HepG2 (cell line): ENCODE data around the gene BCL2L1. TPM values are rescaled to one million over a fixed set of nuclear protein-coding genes. Genes with fewer than 3 reads are reported as not detected.

Source experiments
- ISX ChIP-seq: sonication (generic); formaldehyde crosslinking; conservative IDR thresholded peaks from 2 replicates; pipeline ENCODE4 v1.5.0; 2020; ENCODE audit warnings: missing genetic modification reagents
- MTF1 ChIP-seq: sonication (generic); formaldehyde crosslinking; IDR thresholded peaks from 2 replicates; pipeline ENCODE4 v1.5.0; 2020; ENCODE audit warnings: missing genetic modification reagents
- RFXAP ChIP-seq: sonication (generic); formaldehyde crosslinking; IDR thresholded peaks from 2 replicates; pipeline ENCODE4 v1.4.0; 2020; ENCODE audit warnings: missing genetic modification reagents, borderline replicate concordance
- SIN3A ChIP-seq: IDR thresholded peaks from 2 replicates; pipeline ENCODE4 v1.6.1; 2011; ENCODE audit warnings: low read depth, mild to moderate bottlenecking, control low read depth, low read length, borderline replicate concordance
- SKI ChIP-seq: fragments of 450-650 bp; IDR thresholded peaks from one replicate; pipeline ENCODE4 v1.6.1; 2018; ENCODE audit warnings: mild to moderate bottlenecking; ENCODE audit not compliant: partially characterized antibody
- ZC3H4 ChIP-seq: sonication (generic); formaldehyde crosslinking; IDR thresholded peaks from 2 replicates; pipeline ENCODE4 v1.4.0; 2020; ENCODE audit warnings: missing genetic modification reagents, borderline replicate concordance
- ZNF121 ChIP-seq: sonication (generic); formaldehyde crosslinking; IDR thresholded peaks from 2 replicates; pipeline ENCODE4 v1.5.0; 2020; ENCODE audit warnings: mild to moderate bottlenecking, missing genetic modification reagents
- ZNF276 ChIP-seq: sonication (generic); formaldehyde crosslinking; IDR thresholded peaks from 2 replicates; pipeline ENCODE4 v1.4.0; 2020; ENCODE audit warnings: mild to moderate bottlenecking, low read depth, missing genetic modification reagents
- ZNF446 ChIP-seq: sonication (generic); formaldehyde crosslinking; IDR thresholded peaks from 2 replicates; pipeline ENCODE4 v1.5.0; 2020; ENCODE audit warnings: mild to moderate bottlenecking, missing genetic modification reagents
- ZNF513 ChIP-seq: sonication (generic); formaldehyde crosslinking; conservative IDR thresholded peaks from 2 replicates; pipeline ENCODE4 v1.5.0; 2020; ENCODE audit warnings: missing genetic modification reagents
- ZNF891 ChIP-seq: sonication (generic); formaldehyde crosslinking; IDR thresholded peaks from 2 replicates; pipeline ENCODE4 v1.5.0; 2020; ENCODE audit warnings: mild to moderate bottlenecking, missing genetic modification reagents
- polyA plus RNA-seq, 8 experiments: library from polyadenylated mRNA; depleted of rRNA in 3 of 8; stranded (reverse) in 7 of 8; unstranded in 1 of 8; fragments of >200 nt; fragmentation: Illumina TruSeq in 4 of 8; extraction: Trizol in 4 of 8; gene quantifications; 2 replicates each; pipeline versions ENCODE4 v1.2.1 to v1.2.3, GENCODE V29; 2011 to 2016; ENCODE audit warnings: low read depth in 4 of 8, missing spikeins in 1 of 8, mixed read lengths in 1 of 8; ENCODE audit not compliant: insufficient read depth in 1 of 8
- total RNA-seq, 5 experiments: library from RNA; depleted of rRNA; stranded (reverse); fragments of >200 nt; fragmentation: Illumina TruSeq; extraction: Trizol; gene quantifications; 2 replicates each; pipeline ENCODE4 v1.2.3, GENCODE V29; 2016; ENCODE audit warnings: low read depth in 1 of 5
- TF ChIP-seq, protein P1 (sequence below): sonication (generic); formaldehyde crosslinking; IDR thresholded peaks from 2 replicates; pipeline ENCODE4 v1.8.0; 2022; ENCODE audit warnings: mild to moderate bottlenecking, missing genetic modification reagents
- TF ChIP-seq, protein P2 (sequence below): sonication (generic); formaldehyde crosslinking; IDR thresholded peaks from 2 replicates; pipeline ENCODE4 v1.5.1; 2020; ENCODE audit warnings: missing genetic modification reagents, mild to moderate bottlenecking, borderline replicate concordance
- TF ChIP-seq, protein P3 (sequence below), 2 experiments: sonication (generic) in 1 of 2; formaldehyde crosslinking in 1 of 2; IDR thresholded peaks; 2 replicates each; pipeline versions ENCODE4 v1.6.1 to v1.9.0; 2014 to 2022; ENCODE audit warnings: antibody characterized with exemption in 1 of 2, borderline replicate concordance in 1 of 2, inconsistent platforms in 1 of 2, low read depth in 1 of 2, missing genetic modification reagents in 1 of 2

The BCL2L1 gene
- total and polyA plus RNA-seq, 2 of the 13 experiments (the other 11 are each of a cell fraction or from before 2014, with no cell fraction given) = 164 to 258 TPM

DNA sequence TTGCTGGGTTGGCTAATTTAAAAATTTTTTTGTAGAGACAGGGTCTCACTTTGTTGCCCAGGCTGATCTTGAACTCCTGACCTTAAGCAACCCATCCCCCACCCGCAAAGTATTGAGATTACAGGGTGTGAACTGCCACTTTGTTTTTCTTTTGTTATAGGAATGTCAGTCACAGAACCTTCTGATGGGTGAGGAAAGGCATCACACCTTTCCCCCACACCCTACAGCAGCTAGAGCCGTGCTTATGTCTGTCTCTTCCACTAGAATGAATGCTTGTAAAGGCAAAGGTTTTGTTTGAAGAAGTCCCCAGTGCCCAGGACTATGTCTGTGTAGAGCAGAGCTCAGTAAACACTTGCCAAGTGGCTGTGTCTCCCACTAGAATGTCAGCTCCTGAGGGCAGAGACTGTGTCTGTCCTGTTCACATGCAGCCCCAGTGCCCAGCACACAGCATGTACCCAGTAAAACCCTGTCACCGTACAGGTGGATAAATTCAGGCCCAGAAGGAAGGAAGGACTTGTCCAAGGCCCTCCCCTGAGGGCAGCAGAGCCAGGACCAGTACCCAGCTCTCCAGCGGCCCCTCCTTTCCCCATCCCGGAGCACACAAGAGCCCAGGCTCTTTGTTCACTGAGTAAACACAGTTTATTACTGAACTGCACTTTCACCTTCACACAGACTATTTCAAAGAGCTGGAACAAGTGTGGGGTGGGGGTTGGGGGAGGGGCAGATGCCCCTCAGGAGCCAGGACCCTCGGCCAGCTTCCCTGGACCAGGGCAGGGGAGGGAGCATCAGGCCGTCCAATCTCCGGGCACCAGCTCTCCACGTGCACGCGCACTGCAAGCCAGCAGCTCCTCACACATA is 58.6 kb downstream of the BCL2L1 start (continued):
- TF ChIP-seq RFXAP (CRISPR knock-in tag) (no peak), ZNF121 (CRISPR knock-in tag) (peak; percentile 90), SIN3A (peak; percentile 76), ZC3H4 (CRISPR knock-in tag) (peak; percentile 90), MTF1 (no peak), ISX (CRISPR knock-in tag) (no peak), ZNF513 (CRISPR knock-in tag) (no peak), ZNF891 (CRISPR knock-in tag) (no peak; the same call in 1 of the 2 replicates), ZNF276 (CRISPR knock-in tag) (peak; percentile 68; the same call in 1 of the 2 replicates), SKI (peak; percentile 77), ZNF446 (CRISPR knock-in tag) (no peak)
- TF ChIP-seq, protein P1, sequence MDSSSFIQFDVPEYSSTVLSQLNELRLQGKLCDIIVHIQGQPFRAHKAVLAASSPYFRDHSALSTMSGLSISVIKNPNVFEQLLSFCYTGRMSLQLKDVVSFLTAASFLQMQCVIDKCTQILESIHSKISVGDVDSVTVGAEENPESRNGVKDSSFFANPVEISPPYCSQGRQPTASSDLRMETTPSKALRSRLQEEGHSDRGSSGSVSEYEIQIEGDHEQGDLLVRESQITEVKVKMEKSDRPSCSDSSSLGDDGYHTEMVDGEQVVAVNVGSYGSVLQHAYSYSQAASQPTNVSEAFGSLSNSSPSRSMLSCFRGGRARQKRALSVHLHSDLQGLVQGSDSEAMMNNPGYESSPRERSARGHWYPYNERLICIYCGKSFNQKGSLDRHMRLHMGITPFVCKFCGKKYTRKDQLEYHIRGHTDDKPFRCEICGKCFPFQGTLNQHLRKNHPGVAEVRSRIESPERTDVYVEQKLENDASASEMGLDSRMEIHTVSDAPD (CRISPR knock-in tag) = peak; percentile 95
- TF ChIP-seq, protein P2, sequence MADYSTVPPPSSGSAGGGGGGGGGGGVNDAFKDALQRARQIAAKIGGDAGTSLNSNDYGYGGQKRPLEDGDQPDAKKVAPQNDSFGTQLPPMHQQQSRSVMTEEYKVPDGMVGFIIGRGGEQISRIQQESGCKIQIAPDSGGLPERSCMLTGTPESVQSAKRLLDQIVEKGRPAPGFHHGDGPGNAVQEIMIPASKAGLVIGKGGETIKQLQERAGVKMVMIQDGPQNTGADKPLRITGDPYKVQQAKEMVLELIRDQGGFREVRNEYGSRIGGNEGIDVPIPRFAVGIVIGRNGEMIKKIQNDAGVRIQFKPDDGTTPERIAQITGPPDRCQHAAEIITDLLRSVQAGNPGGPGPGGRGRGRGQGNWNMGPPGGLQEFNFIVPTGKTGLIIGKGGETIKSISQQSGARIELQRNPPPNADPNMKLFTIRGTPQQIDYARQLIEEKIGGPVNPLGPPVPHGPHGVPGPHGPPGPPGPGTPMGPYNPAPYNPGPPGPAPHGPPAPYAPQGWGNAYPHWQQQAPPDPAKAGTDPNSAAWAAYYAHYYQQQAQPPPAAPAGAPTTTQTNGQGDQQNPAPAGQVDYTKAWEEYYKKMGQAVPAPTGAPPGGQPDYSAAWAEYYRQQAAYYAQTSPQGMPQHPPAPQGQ = 0 out of 2 replicates have a peak, but pooled peaks have one; percentile 91
- TF ChIP-seq, protein P3, sequence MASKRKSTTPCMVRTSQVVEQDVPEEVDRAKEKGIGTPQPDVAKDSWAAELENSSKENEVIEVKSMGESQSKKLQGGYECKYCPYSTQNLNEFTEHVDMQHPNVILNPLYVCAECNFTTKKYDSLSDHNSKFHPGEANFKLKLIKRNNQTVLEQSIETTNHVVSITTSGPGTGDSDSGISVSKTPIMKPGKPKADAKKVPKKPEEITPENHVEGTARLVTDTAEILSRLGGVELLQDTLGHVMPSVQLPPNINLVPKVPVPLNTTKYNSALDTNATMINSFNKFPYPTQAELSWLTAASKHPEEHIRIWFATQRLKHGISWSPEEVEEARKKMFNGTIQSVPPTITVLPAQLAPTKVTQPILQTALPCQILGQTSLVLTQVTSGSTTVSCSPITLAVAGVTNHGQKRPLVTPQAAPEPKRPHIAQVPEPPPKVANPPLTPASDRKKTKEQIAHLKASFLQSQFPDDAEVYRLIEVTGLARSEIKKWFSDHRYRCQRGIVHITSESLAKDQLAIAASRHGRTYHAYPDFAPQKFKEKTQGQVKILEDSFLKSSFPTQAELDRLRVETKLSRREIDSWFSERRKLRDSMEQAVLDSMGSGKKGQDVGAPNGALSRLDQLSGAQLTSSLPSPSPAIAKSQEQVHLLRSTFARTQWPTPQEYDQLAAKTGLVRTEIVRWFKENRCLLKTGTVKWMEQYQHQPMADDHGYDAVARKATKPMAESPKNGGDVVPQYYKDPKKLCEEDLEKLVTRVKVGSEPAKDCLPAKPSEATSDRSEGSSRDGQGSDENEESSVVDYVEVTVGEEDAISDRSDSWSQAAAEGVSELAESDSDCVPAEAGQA (IDR thresholded peaks at IDR 0.05; ENCODE audit: low read depth) = 0 out of 2 replicates have a peak, but pooled peaks have one; percentile 21
- TF ChIP-seq, protein P3 (CRISPR knock-in tag; IDR thresholded peaks at IDR 0.05; ENCODE audit: borderline replicate concordance) = no peak
